ENCODE results near the gene DISC1. TPM values are rescaled to one million over a fixed set of nuclear protein-coding genes. Genes with fewer than 3 reads are reported as not detected.
"Not testable (repeated sequence)": the region's sequence is repeated elsewhere in the genome, so short reads cannot be mapped to it uniquely, and the experiment has no call there.

The DISC1 gene
- total and polyA plus RNA-seq, 2 of the 13 experiments (the other 11 are each of a cell fraction or from before 2014, with no cell fraction given): 4.2 to 4.6 TPM

DNA sequence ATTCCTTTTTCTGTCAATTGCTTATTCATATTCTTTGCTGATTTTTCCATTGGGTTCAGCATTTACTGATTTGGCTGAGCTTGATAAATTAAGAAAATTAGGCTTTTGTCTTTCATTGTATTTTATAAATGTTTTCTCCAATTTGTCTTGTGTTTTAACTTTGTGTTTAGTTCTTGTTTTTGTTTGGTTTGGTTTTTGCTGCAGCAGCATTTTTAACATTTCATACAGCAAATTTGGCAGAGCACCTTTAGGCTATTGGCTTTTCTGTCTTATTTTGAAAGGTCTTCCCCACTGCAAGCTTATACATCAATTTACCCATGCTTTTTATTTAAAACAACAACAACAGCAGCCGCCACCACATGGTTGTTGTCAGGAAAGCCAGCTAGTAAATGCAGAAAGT, 33.8 kb upstream of the DISC1 start:
- Histone ChIP-seq H3K27me3 (ENCODE audit: control insufficient read depth in 1 of 2, insufficient read depth in 2 of 2, low read length in 2 of 2) (no peaks in the 10 kb centered on the region; a peak in 1 of 5 replicates), H3K4me1 (ENCODE audit: insufficient read depth, low read length) (peaks cover 16% of the 10 kb centered on the region), H3K79me2 (ENCODE audit: insufficient read depth, low read length) (no peaks in the 10 kb centered on the region), H3K27ac (ENCODE audit: extremely low read length, insufficient read depth, low read length) (no peak overlapping the region), H3K36me3 (replicated peaks in 1 of 2; ENCODE audit: control insufficient read depth in 1 of 2, insufficient read depth in 2 of 2, low read length in 2 of 2) (no peaks in the 10 kb centered on the region), H3K4me2 (ENCODE audit: low read depth, low read length) (no peak overlapping the region), H3K9me3 (ENCODE audit: low read length) (no peaks in the 10 kb centered on the region), H3K4me3 (replicated peaks in 1 of 3; ENCODE audit: insufficient read depth in 1 of 3, low read depth in 2 of 3, low read length in 3 of 3) (no peak overlapping the region), H4K20me1 (ENCODE audit: insufficient read depth, low read length) (no peaks in the 10 kb centered on the region), H3K9ac (ENCODE audit: insufficient read depth, low read depth, low read length) (no peak overlapping the region), H2AFZ (ENCODE audit: low read length) (no peak overlapping the region)
- DNase-seq (ENCODE audit: low spot score) (no peak), ATAC-seq (no peak), FAIRE-seq (no peak)
- ChIA-PET POLR2A (no interaction called here), CTCF (ENCODE audit: low intra/inter-chr PET ratio, low total read pairs) (no interaction called here)
- no TSS peak for BruUV-seq (replicated peaks)
- intact Hi-C loops (cut with micrococcal nuclease; ENCODE audit: unreplicated experiment): no loop called here
- WGBS (ENCODE audit: low lambda C conversion rate): 56% methylated on average over 1 of the region's 1 CpG
- TF ChIP-seq MAFK (conservative IDR thresholded peaks at IDR 0.05 in 1 of 2, IDR thresholded peaks at IDR 0.05 in 1 of 2; ENCODE audit: low read length in 2 of 2): peak; percentile 68 to 79
- TF ChIP-seq TOPORS (CRISPR knock-in tag; IDR thresholded peaks at IDR 0.05): no peak
- TF ChIP-seq MAFF (IDR thresholded peaks at IDR 0.05; ENCODE audit: low read depth, low read length): peak; percentile 56
- TF ChIP-seq, protein P1, sequence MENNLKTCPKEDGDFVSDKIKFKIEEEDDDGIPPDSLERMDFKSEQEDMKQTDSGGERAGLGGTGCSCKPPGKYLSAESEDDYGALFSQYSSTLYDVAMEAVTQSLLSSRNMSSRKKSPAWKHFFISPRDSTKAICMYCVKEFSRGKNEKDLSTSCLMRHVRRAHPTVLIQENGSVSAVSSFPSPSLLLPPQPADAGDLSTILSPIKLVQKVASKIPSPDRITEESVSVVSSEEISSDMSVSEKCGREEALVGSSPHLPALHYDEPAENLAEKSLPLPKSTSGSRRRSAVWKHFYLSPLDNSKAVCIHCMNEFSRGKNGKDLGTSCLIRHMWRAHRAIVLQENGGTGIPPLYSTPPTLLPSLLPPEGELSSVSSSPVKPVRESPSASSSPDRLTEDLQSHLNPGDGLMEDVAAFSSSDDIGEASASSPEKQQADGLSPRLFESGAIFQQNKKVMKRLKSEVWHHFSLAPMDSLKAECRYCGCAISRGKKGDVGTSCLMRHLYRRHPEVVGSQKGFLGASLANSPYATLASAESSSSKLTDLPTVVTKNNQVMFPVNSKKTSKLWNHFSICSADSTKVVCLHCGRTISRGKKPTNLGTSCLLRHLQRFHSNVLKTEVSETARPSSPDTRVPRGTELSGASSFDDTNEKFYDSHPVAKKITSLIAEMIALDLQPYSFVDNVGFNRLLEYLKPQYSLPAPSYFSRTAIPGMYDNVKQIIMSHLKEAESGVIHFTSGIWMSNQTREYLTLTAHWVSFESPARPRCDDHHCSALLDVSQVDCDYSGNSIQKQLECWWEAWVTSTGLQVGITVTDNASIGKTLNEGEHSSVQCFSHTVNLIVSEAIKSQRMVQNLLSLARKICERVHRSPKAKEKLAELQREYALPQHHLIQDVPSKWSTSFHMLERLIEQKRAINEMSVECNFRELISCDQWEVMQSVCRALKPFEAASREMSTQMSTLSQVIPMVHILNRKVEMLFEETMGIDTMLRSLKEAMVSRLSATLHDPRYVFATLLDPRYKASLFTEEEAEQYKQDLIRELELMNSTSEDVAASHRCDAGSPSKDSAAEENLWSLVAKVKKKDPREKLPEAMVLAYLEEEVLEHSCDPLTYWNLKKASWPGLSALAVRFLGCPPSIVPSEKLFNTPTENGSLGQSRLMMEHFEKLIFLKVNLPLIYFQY (CRISPR knock-in tag; IDR thresholded peaks at IDR 0.05; ENCODE audit: borderline replicate concordance): no peak
- TF ChIP-seq NR2F1 (CRISPR knock-in tag; IDR thresholded peaks at IDR 0.05): no peak
- in situ Hi-C loops (cut with HindIII; ENCODE audit: extremely low pct_ligation_motif_present, low pct_unique_long_range_greater_than_20kb): no loop called here

DNA sequence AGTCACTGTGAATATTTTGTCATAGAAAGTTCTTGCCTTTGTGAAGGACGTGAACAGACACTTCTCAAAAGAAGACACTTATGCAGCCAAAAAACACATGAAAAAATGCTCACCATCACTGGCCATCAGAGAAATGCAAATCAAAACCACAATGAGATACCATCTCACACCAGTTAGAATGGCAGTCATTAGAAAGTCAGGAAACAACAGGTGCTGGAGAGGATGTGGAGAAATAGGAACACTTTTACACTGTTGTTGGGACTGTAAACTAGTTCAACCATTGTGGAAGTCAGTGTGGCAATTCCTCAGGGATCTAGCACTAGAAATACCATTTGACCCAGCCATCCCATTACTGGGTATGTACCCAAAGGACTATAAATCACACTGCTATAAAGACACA, 33.3 kb upstream of the DISC1 start:
- BruUV-seq (replicated peaks); H3K36me3 ChIP-seq (replicated peaks in 1 of 2; ENCODE audit: control insufficient read depth in 1 of 2, insufficient read depth in 2 of 2, low read length in 2 of 2); POLR2A ChIA-PET; H3K4me3 ChIP-seq (replicated peaks in 1 of 3; ENCODE audit: insufficient read depth in 1 of 3, low read depth in 2 of 3, low read length in 3 of 3); H3K4me2 ChIP-seq (ENCODE audit: low read depth, low read length); DNase-seq (ENCODE audit: low spot score); CTCF ChIA-PET (ENCODE audit: low intra/inter-chr PET ratio, low total read pairs); in situ Hi-C loops (cut with HindIII; ENCODE audit: extremely low pct_ligation_motif_present, low pct_unique_long_range_greater_than_20kb); H3K27me3 ChIP-seq (ENCODE audit: control insufficient read depth in 1 of 2, insufficient read depth in 2 of 2, low read length in 2 of 2); H3K27ac ChIP-seq (ENCODE audit: extremely low read length, insufficient read depth, low read length); FAIRE-seq; ATAC-seq; H3K79me2 ChIP-seq (ENCODE audit: insufficient read depth, low read length); H4K20me1 ChIP-seq (ENCODE audit: insufficient read depth, low read length); H2AFZ ChIP-seq (ENCODE audit: low read length); intact Hi-C loops (cut with micrococcal nuclease; ENCODE audit: unreplicated experiment); H3K9me3 ChIP-seq (ENCODE audit: low read length); H3K9ac ChIP-seq (ENCODE audit: insufficient read depth, low read depth, low read length): not testable (repeated sequence)
- peaks cover 16% of the 10 kb centered on the region for H3K4me1 ChIP-seq (ENCODE audit: insufficient read depth, low read length)
- 94% methylated on average over 1 of the region's 1 CpG for WGBS (ENCODE audit: low lambda C conversion rate)
